SU-DHL-6 (cell line): ENCODE measurements around the gene ENDOV.

Source experiments
- EZH2phosphoT487 ChIP-seq: fragments of 200-600 bp; sonication (generic), shearing (Covaris generic); conservative IDR thresholded peaks from 2 replicates; pipeline ENCODE4 v1.6.1; 2018; ENCODE audit warnings: mild to moderate bottlenecking, antibody characterized with exemption, low read length, moderate library complexity, mixed read lengths
- TF ChIP-seq, protein P1 (sequence below): fragments of 200-600 bp; sonication (generic); IDR thresholded peaks from one replicate; pipeline ENCODE4 v1.5.1; 2017; ENCODE audit warnings: antibody characterized with exemption, mild to moderate bottlenecking, low read length, moderate library complexity; ENCODE audit not compliant: insufficient read depth, poor library complexity, severe bottlenecking

DNA sequence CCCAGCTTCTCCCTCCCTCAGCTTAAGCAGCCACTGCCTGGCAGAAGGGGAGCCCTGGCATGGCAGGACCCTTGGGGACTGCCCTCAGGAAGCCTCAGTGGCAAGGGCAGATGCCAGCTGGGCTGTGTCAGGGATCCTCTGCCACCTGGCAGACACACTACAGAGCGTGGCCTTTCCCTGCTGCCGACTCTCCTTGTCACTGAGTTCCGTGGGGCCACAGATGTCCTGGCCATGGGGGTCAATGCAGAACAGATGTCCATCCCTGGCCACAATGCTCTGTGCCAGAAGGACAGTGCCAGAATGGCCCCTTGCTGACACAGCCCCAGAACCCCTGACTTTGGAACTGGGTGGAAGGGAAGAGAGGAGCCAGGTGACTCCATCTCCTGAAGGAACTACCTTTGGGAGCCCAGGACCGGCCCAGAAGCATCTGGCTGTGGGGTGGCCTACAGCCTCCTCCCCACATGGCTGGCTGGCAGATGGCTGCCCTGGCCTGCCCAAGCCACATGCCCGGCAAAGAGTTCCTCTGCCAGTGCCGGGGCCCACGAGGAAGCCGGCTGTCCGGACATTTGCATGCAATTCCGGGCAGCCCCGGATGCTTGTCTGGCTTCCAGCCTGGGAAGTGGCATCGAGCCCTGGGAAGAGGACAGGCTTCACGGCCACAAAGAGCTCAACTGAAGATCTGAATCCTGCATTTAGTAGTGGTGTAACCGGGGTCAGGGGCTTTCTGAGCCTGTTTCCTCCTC lies 37.4 kb downstream of the ENDOV start:
- TF ChIP-seq, protein P1, sequence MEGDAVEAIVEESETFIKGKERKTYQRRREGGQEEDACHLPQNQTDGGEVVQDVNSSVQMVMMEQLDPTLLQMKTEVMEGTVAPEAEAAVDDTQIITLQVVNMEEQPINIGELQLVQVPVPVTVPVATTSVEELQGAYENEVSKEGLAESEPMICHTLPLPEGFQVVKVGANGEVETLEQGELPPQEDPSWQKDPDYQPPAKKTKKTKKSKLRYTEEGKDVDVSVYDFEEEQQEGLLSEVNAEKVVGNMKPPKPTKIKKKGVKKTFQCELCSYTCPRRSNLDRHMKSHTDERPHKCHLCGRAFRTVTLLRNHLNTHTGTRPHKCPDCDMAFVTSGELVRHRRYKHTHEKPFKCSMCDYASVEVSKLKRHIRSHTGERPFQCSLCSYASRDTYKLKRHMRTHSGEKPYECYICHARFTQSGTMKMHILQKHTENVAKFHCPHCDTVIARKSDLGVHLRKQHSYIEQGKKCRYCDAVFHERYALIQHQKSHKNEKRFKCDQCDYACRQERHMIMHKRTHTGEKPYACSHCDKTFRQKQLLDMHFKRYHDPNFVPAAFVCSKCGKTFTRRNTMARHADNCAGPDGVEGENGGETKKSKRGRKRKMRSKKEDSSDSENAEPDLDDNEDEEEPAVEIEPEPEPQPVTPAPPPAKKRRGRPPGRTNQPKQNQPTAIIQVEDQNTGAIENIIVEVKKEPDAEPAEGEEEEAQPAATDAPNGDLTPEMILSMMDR, result no peak
- TF ChIP-seq EZH2phosphoT487, result no peak
